A549 (cell line): ENCODE measurements around the gene SLC35B4. TPM values are rescaled to one million over a fixed set of nuclear protein-coding genes. Genes with fewer than 3 reads are reported as not detected.

Experiments used
- ATAC-seq, 2 experiments: fragments of 200-7000 bp in 1 of 2; fragments of >200 bp in 1 of 2; cut with Nextera tagmentation in 1 of 2; cut with Tn5 transposase in 1 of 2; 3 replicates each; pipeline versions ENCODE4 v1.8.0 to v1.9.1; 2018 to 2020; ENCODE audit warnings: mild to moderate bottlenecking in 1 of 2, moderate library complexity in 1 of 2
- CTCF ChIA-PET: fragments of 300-600 bp; sonication (Branson Sonifier 250); formaldehyde crosslinking; extraction: SDS; loops from one replicate; lab custom pipeline; 2021; ENCODE audit warnings: antibody characterized with exemption, inconsistent platforms; lab: Yijun Ruan, JAX
- POLR2A ChIA-PET: fragments of 350-600 bp; formaldehyde crosslinking; extraction: SDS; loops from one replicate; lab custom pipeline; 2021; ENCODE audit warnings: antibody characterized with exemption, inconsistent platforms; lab: Yijun Ruan, JAX
- DNase-seq, 2 experiments: peaks; one replicate each; pipeline versions ENCODE4 v3.0.0 to v3.0.0-alpha.2; 2011 to 2016; ENCODE audit warnings: low read depth in 1 of 2, low spot score in 1 of 2
- FAIRE-seq: peaks from 2 replicates; lab custom pipeline; 2011; peaks lifted over from hg19 to GRCh38; lab: Jason Lieb, UNC
- H3K27ac ChIP-seq, 2 experiments: fragments of >200 bp; sonication (Bioruptor Twin); formaldehyde crosslinking; 3 replicates each; pipeline ENCODE4 v1.5.1; 2016 to 2017
- H3K4me1 ChIP-seq: fragments of >200 bp; sonication (Bioruptor Twin); formaldehyde crosslinking; 3 replicates; pipeline ENCODE4 v1.6.1; 2016
- H3K4me2 ChIP-seq: fragments of >200 bp; sonication (Bioruptor Twin); formaldehyde crosslinking; 3 replicates; pipeline ENCODE4 v1.6.1; 2016
- H3K4me3 ChIP-seq: fragments of >200 bp; sonication (Bioruptor Twin); formaldehyde crosslinking; 3 replicates; pipeline ENCODE4 v1.5.1; 2016
- H3K9me3 ChIP-seq: fragments of >200 bp; sonication (Bioruptor Twin); formaldehyde crosslinking; 3 replicates; pipeline ENCODE4 v1.6.1; 2016
- CHD4 ChIP-seq: fragments of 200-600 bp; sonication (generic); IDR thresholded peaks from 2 replicates; pipeline ENCODE4 v1.6.1; 2016; ENCODE audit warnings: antibody characterized with exemption, mild to moderate bottlenecking, borderline replicate concordance
- E2F6 ChIP-seq: IDR thresholded peaks from 2 replicates; pipeline ENCODE4 v1.6.1; 2012; ENCODE audit warnings: low read depth, borderline replicate concordance
- EHMT2 ChIP-seq: fragments of 200-600 bp; sonication (generic); IDR thresholded peaks from 2 replicates; pipeline ENCODE4 v1.6.1; 2016; ENCODE audit warnings: antibody characterized with exemption, low read depth, mild to moderate bottlenecking, moderate library complexity
- FOSB ChIP-seq: fragments of 250-450 bp; sonication (Bioruptor Pico); IDR thresholded peaks from 2 replicates; pipeline ENCODE4 v1.5.0; 2020; ENCODE audit warnings: mild to moderate bottlenecking, moderate library complexity
- FOSL2 ChIP-seq, 2 experiments: fragments of 450-650 bp in 1 of 2; fragments of >200 bp in 1 of 2; sonication (Bioruptor Twin) in 1 of 2; formaldehyde crosslinking; IDR thresholded peaks; 2 replicates each; pipeline versions ENCODE4 v1.5.0 to v1.6.1; 2016 to 2020; ENCODE audit warnings: mild to moderate bottlenecking in 1 of 2, moderate library complexity in 1 of 2
- FOXS1 ChIP-seq: fragments of 250-450 bp; sonication (Bioruptor Pico); IDR thresholded peaks from 2 replicates; pipeline ENCODE4 v1.5.0; 2020; ENCODE audit warnings: mild to moderate bottlenecking, moderate library complexity
- GATA3 ChIP-seq: IDR thresholded peaks from 2 replicates; pipeline ENCODE4 v1.6.1; 2012; ENCODE audit warnings: borderline replicate concordance
- HEYL ChIP-seq: fragments of 250-450 bp; sonication (Bioruptor Pico); IDR thresholded peaks from 2 replicates; pipeline ENCODE4 v1.8.0; 2021; ENCODE audit warnings: mild to moderate bottlenecking, moderate library complexity
- HMGXB4 ChIP-seq: fragments of 250-450 bp; sonication (Bioruptor Pico); IDR thresholded peaks from 2 replicates; pipeline ENCODE4 v1.5.0; 2021; ENCODE audit warnings: mild to moderate bottlenecking, moderate library complexity, borderline replicate concordance
- HOXA7 ChIP-seq: fragments of 250-450 bp; sonication (Bioruptor Pico); IDR thresholded peaks from 2 replicates; pipeline ENCODE4 v1.5.0; 2020; ENCODE audit warnings: mild to moderate bottlenecking, moderate library complexity
- JUN ChIP-seq, 2 experiments: fragments of >200 bp; sonication (Bioruptor Twin); formaldehyde crosslinking; IDR thresholded peaks; 2 replicates in 1 of 2; 3 replicates in 1 of 2; pipeline ENCODE4 v1.6.1; 2016 to 2017
- KDM1A ChIP-seq: fragments of 200-600 bp; sonication (generic); IDR thresholded peaks from 2 replicates; pipeline ENCODE4 v1.6.1; 2016; ENCODE audit warnings: low read depth, mild to moderate bottlenecking
- NR3C1 ChIP-seq: fragments of >200 bp; sonication (Bioruptor Twin); formaldehyde crosslinking; IDR thresholded peaks from 3 replicates; pipeline ENCODE4 v1.6.1; 2017
- PBX3 ChIP-seq: IDR thresholded peaks from 2 replicates; pipeline ENCODE4 v1.6.1; 2012
- PHF8 ChIP-seq: fragments of 200-600 bp; sonication (generic); IDR thresholded peaks from 2 replicates; pipeline ENCODE4 v1.6.1; 2016; ENCODE audit warnings: low read depth, mild to moderate bottlenecking, antibody characterized with exemption, moderate library complexity, borderline replicate concordance
- POLR2A ChIP-seq: IDR thresholded peaks from 2 replicates; pipeline ENCODE4 v1.6.1; 2012; ENCODE audit warnings: mild to moderate bottlenecking, low read length
- POLR2AphosphoS2 ChIP-seq: conservative IDR thresholded peaks from 2 replicates; pipeline ENCODE4 v1.6.1; 2012; ENCODE audit warnings: low read length, improper control_type of control experiment, inconsistent platforms
- RCOR1 ChIP-seq: fragments of 150-350 bp; IDR thresholded peaks from 2 replicates; pipeline ENCODE4 v1.6.1; 2014; ENCODE audit warnings: antibody characterized with exemption, low read length, low read depth
- RFX5 ChIP-seq: fragments of 450-650 bp; IDR thresholded peaks from 2 replicates; pipeline ENCODE4 v1.7.1; 2014; ENCODE audit warnings: antibody characterized with exemption, mild to moderate bottlenecking, moderate library complexity
- SMC3 ChIP-seq: fragments of >200 bp; sonication (Bioruptor Twin); formaldehyde crosslinking; IDR thresholded peaks from 3 replicates; pipeline ENCODE4 v1.6.1; 2018; ENCODE audit warnings: inconsistent platforms
- TFCP2L1 ChIP-seq: fragments of 250-450 bp; sonication (Bioruptor Pico); IDR thresholded peaks from 2 replicates; pipeline ENCODE4 v1.5.0; 2021; ENCODE audit warnings: mild to moderate bottlenecking
- ZC3H11A ChIP-seq: fragments of 450-650 bp; IDR thresholded peaks from 2 replicates; pipeline ENCODE4 v1.6.1; 2014; ENCODE audit warnings: antibody characterized with exemption, mild to moderate bottlenecking
- WGBS: methylation state at CpG from one replicate; pipeline ENCODE4 v1.1.6; 2017; ENCODE audit errors: missing lambda C conversion rate; 5-methylcytosine and 5-hydroxymethylcytosine counted together
- polyA plus RNA-seq, 4 experiments: library from polyadenylated mRNA; depleted of rRNA in 3 of 4; stranded (reverse); fragments of >200 nt; fragmentation: RNase III in 1 of 4; extraction: RNeasy Plus Mini Kit Qiagen cat#74134 plus additional on column Dnase treatment in 1 of 4; gene quantifications; 2 replicates in 3 of 4; 3 replicates in 1 of 4; pipeline ENCODE4 v1.2.3, GENCODE V29; 2011 to 2017
- TF ChIP-seq, protein P1 (sequence below): fragments of 450-650 bp; IDR thresholded peaks from 2 replicates; pipeline ENCODE4 v1.6.1; 2014; ENCODE audit warnings: antibody characterized with exemption

Gene SLC35B4
- polyA plus RNA-seq, 2 of the 4 experiments (the other 2 are of a cell fraction) = 32.8 to 73.0 TPM

DNA sequence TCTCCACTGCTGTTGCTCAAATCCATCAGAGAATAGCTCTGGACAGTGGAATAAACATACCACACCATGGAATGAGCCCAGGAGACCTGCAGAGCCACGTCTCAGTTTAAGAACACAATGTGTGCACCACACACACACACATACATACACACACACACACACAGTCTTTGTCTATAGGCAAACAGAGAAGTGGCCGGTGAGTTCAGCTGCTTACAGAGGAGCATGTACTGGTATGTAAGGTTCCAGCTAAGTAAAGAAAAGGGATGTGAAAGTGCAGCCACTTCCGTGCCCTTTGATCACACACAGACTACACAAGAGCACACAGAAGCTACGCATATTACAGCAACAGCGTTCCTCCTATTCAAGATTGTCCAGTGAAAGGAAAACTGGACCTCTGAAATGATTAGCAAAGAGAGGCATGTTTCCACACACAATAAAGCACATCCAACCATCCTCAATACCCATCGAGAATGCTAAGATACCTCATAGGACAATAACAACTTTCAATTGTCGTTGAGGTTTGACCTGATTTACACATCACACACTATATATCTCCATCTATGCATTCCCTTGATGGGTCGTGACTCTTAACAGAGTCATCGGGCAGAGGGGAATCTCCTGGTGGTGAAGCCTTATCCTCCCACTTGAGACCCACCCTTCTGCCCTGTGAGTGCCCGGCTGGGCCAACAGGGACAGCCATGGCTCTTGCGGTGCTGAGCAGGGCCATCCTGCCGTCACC is 23.6 kb downstream of the SLC35B4 start (continued):
- TF ChIP-seq CHD4 = no peak
- TF ChIP-seq, protein P1, sequence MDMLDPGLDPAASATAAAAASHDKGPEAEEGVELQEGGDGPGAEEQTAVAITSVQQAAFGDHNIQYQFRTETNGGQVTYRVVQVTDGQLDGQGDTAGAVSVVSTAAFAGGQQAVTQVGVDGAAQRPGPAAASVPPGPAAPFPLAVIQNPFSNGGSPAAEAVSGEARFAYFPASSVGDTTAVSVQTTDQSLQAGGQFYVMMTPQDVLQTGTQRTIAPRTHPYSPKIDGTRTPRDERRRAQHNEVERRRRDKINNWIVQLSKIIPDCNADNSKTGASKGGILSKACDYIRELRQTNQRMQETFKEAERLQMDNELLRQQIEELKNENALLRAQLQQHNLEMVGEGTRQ = no peak
- no peak for TF ChIP-seq JUN (IDR thresholded peaks at IDR 0.05)
- no peak for TF ChIP-seq E2F6
- TF ChIP-seq PHF8 = no peak
- TF ChIP-seq FOSL2 (IDR thresholded peaks at IDR 0.05) = no peak
- TF ChIP-seq FOSL2 (CRISPR knock-in tag; IDR thresholded peaks at IDR 0.05) = no peak
- no peak for TF ChIP-seq POLR2A
- TF ChIP-seq POLR2AphosphoS2 = no peak
- no peak for TF ChIP-seq NR3C1

DNA sequence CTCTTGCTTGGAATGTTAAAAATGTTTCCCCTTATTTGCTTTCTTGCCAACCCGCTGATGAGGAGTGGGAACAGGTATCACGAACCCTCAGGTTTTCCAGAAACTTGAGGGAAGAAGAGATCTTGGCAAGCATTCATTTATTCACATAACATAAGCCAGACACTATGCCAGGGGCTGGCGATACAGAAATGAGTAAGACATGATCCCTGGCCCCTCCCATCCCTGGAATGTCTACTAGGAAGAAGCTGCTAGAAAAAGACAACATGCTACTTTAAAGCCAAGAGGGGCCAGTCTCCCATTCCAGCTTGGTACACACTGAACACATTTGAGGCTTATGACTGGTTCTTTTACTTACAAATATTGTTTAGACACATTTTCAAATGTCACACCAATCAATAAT is 26.4 kb downstream of the SLC35B4 start:
- H3K27ac ChIP-seq = no peak overlapping the region
- TF ChIP-seq FOSL2 (IDR thresholded peaks at IDR 0.05) = no peak
- peak; percentile 28; the same call in 1 of the 2 replicates for TF ChIP-seq FOSL2 (CRISPR knock-in tag; IDR thresholded peaks at IDR 0.05)
- TF ChIP-seq KDM1A = no peak
- no peak for TF ChIP-seq TFCP2L1 (CRISPR knock-in tag)
- no peak for TF ChIP-seq JUN (IDR thresholded peaks at IDR 0.05)
- no peak for TF ChIP-seq HEYL (CRISPR knock-in tag)
- POLR2A ChIA-PET = interaction anchor here (0.8 kb wide), 1 partner anchor 132 kb away, joined by 3 read pairs; no protein-coding TSS in a partner anchor
- H3K4me1 ChIP-seq = peaks cover 9% of the 10 kb centered on the region; the same call in 2 of the 3 replicates
- no peaks in the 10 kb centered on the region for H3K9me3 ChIP-seq
- ATAC-seq = peak; percentile 65 to 82; a peak in 4 of 6 replicates
- DNase-seq = peak; percentile 13 to 64
- peak overlapping the region; percentile 5; the same call in 1 of the 3 replicates for H3K4me2 ChIP-seq
- CTCF ChIA-PET = interaction anchor here (0.7 to 2.1 kb wide), 5 partner anchors 26 to 192 kb away, joined by 3 to 9 read pairs (median 4); partner anchors contain the start of gene SLC35B4
- FAIRE-seq = no peak
- 59% methylated on average over 3 of the region's 3 CpGs for WGBS
- no peak overlapping the region for H3K4me3 ChIP-seq

GRCh38 chr7:134289841-134290240 is 26.9 kb downstream of the SLC35B4 start:
- Histone ChIP-seq H3K4me1 (peaks cover 9% of the 10 kb centered on the region; the same call in 2 of the 3 replicates), H3K4me2 (peak overlapping the region; percentile 5; the same call in 1 of the 3 replicates), H3K4me3 (no peak overlapping the region), H3K9me3 (no peaks in the 10 kb centered on the region), H3K27ac (no peak overlapping the region)
- ChIA-PET CTCF (interaction anchor here (0.9 to 2.1 kb wide), 5 partner anchors 11 to 143 kb away, joined by 4 to 9 read pairs (median 5); partner anchors contain the start of gene SLC35B4), POLR2A (interaction anchor here (1.1 kb wide), 1 partner anchor 27 kb away, joined by 3 read pairs; the partner anchor contains the start of gene SLC35B4)
- WGBS = 91% methylated on average over 2 of the region's 2 CpGs
- DNase-seq (no peak), FAIRE-seq (peak; percentile 72)
- no peak for TF ChIP-seq GATA3
- no peak for TF ChIP-seq POLR2A
- TF ChIP-seq EHMT2 = no peak
- no peak for TF ChIP-seq RFX5
- TF ChIP-seq CHD4 = no peak
- TF ChIP-seq, protein P1 = no peak
- TF ChIP-seq FOSB (CRISPR knock-in tag) = no peak
- TF ChIP-seq SMC3 = no peak
- TF ChIP-seq ZC3H11A = no peak
- no peak for TF ChIP-seq HMGXB4 (CRISPR knock-in tag)
- no peak for TF ChIP-seq PBX3
- TF ChIP-seq HOXA7 (CRISPR knock-in tag) = no peak
- TF ChIP-seq RCOR1 = no peak
- TF ChIP-seq FOXS1 (CRISPR knock-in tag) = no peak
- TF ChIP-seq, all 56 proteins: peak for 0
- peak in 1 of 2 experiments; percentile 46; a peak in 3 of 6 replicates for ATAC-seq
